Measurements from ENCODE around the gene NKD1.

Gene NKD1

DNA sequence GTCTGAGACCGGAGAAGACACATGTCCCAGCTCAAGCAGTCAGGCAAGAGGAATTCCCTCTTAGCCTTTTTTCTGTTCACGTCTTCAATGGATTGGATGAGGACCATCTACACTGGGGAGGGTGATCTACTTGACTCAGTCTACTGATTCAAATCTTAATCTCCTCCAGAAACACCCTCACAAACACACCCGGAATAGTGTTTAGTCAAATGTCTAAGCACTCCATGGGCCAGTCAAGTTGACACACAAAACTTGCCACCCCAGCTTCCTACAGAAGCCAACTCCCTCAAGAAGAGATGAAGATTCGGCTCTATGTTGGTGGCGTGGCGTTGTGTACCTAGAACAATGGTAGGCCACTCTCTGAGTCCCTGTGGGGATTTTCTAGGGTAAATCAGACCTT lies 22.5 kb upstream of the NKD1 start:
- H3K4me3 ChIP-seq (ENCODE audit: control insufficient read depth, low read depth, low read length) = no peak overlapping the region
- DNase-seq (ENCODE audit: low read depth) = no peak
- TF ChIP-seq, protein P1, sequence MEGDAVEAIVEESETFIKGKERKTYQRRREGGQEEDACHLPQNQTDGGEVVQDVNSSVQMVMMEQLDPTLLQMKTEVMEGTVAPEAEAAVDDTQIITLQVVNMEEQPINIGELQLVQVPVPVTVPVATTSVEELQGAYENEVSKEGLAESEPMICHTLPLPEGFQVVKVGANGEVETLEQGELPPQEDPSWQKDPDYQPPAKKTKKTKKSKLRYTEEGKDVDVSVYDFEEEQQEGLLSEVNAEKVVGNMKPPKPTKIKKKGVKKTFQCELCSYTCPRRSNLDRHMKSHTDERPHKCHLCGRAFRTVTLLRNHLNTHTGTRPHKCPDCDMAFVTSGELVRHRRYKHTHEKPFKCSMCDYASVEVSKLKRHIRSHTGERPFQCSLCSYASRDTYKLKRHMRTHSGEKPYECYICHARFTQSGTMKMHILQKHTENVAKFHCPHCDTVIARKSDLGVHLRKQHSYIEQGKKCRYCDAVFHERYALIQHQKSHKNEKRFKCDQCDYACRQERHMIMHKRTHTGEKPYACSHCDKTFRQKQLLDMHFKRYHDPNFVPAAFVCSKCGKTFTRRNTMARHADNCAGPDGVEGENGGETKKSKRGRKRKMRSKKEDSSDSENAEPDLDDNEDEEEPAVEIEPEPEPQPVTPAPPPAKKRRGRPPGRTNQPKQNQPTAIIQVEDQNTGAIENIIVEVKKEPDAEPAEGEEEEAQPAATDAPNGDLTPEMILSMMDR (IDR thresholded peaks at IDR 0.05; ENCODE audit: control insufficient read depth, insufficient read depth, low read depth, low read length, missing control alignments) = no peak

DNA sequence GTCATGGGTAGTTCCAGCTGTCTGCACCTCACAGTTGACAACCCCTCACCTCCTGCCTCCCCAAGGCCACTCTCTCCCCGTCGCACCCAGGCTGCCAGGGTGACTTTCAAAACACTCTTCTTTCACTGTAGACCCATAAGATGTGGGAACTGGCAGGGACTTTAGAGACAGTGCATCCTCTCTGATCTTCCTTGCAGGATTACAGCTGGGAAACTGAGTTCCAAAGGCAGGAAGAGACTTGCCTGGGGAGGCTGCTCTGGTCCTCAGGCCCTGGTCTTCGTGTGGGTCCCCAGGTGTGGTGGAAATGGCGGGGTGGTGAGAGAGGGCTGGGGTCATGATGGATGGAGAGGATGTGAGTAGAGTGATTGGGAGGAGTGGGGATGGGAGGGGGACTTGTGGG lies 21.9 kb upstream of the NKD1 start:
- DNase-seq (ENCODE audit: low read depth) = no peak
- TF ChIP-seq, protein P1 (IDR thresholded peaks at IDR 0.05; ENCODE audit: control insufficient read depth, insufficient read depth, low read depth, low read length, missing control alignments) = no peak
- H3K4me3 ChIP-seq (ENCODE audit: control insufficient read depth, low read depth, low read length) = no peak overlapping the region

DNA sequence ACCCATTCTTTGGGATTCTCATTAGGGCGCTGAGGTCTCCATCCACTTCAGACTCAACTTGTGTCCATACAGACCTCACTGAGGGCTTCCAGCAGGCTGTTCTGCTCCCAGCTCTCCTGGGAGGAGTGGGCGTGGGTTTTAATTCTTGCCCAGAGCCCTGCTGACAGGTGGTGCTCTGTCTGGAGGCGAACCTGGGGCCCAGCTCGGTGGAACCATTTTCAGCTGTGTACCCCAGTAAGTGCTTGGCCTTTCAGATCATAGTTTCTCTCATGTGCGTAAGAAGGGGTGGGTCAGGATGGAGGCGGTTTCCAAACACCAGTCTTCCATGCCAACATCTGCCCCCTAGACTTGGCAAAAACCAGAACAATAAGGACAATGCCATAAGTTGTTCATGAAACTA lies 21.4 kb upstream of the NKD1 start:
- no peak overlapping the region for H3K4me3 ChIP-seq (ENCODE audit: control insufficient read depth, low read depth, low read length)
- TF ChIP-seq, protein P1 (IDR thresholded peaks at IDR 0.05; ENCODE audit: control insufficient read depth, insufficient read depth, low read depth, low read length, missing control alignments) = no peak
- DNase-seq (ENCODE audit: low read depth) = no peak

DNA sequence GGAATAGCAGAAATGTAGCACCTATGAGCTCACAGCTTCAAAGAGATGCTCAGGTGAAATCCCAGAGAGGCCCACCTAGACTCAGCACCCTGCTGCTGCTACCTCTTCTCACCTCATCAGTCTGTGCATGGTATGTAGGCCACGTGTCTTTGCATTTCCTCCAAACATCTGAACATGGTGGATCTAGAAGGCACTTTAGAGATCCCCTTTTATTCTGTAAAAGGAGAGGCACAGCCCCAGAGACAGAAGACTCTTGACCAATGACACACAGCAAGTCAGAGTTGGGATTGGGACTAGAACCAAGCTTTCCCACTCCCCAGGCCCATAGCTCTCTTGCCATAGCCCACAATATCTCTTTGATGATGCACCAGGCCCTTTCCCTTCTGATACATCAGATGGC lies 19.4 kb upstream of the NKD1 start:
- DNase-seq (ENCODE audit: low read depth) = no peak
- TF ChIP-seq, protein P1 (IDR thresholded peaks at IDR 0.05; ENCODE audit: control insufficient read depth, insufficient read depth, low read depth, low read length, missing control alignments) = no peak
- H3K4me3 ChIP-seq (ENCODE audit: control insufficient read depth, low read depth, low read length) = no peak overlapping the region

DNA sequence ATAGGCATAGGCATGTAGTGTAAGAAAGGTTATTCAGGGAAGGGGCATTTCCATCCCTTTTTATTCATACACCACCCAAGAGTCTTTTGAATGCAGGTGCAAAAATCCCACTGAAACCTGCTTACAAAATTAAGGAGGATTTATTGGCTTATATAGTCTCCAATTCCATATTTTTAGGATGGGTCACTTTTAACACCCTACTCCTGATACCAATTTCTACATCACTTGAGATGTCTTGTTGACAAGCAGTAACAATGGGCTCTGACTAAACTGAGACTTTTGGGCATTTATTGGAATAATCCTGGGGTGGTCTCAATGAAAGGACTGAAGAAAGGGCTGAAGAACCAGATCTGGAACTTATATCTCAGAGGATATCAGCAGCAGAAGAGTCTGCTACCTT lies 18.9 kb upstream of the NKD1 start:
- H3K4me3 ChIP-seq (ENCODE audit: control insufficient read depth, low read depth, low read length) = no peak overlapping the region
- DNase-seq (ENCODE audit: low read depth) = no peak
- TF ChIP-seq, protein P1 (IDR thresholded peaks at IDR 0.05; ENCODE audit: control insufficient read depth, insufficient read depth, low read depth, low read length, missing control alignments) = no peak

DNA sequence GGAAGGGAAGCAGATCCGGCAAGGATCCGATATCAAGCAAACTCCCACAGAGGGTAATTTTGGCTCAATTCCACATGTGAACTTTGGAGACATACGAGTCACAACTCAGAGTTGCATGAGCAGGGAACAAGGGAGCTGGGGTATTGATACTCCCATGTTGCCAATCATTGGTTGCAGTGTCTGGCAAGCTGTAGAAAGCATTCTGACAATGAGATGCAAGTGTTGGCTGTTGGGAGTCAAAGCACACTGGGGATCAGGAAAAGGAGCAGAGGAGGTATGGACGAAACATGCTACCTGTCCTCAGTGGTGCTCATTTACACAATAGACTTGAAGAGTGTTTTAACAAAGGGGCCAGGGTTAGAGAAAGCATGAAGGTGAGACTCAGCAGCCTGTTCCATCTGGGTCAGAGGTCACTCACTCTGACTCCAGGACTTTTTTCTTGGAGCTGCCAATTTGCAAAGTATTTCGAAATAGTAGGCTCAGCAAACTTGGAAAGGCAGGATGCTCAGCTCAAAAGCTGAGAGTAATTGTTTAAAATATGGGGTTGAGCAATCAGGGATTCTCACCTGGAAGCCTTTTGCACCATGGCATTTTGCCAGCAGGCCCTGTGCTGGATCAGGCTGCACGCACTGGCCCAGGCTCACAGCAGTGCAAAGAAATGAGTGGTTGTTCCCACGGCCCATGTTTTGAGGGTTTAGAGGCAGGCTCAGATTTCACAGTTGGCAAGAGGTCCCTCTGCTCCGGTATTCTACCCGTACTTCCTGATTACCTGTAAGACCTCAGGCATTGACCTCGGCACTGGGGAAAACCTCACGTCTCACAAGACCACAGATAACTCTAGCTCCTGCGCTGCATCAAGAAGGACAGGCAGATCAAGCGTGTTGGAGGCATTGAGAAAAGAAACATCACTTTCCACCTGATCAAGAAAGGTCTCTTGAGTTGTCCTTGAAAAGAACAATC lies 17.6 kb upstream of the NKD1 start:
- DNase-seq (ENCODE audit: low read depth) = no peak
- TF ChIP-seq, protein P1 (IDR thresholded peaks at IDR 0.05; ENCODE audit: control insufficient read depth, insufficient read depth, low read depth, low read length, missing control alignments) = no peak
- H3K4me3 ChIP-seq (ENCODE audit: control insufficient read depth, low read depth, low read length) = no peak overlapping the region

Measured in AG09309 (cell line).